WTC11 (cell line): ENCODE results near the gene GALNT18. TPM values are rescaled to one million over a fixed set of nuclear protein-coding genes. Genes with fewer than 3 reads are reported as not detected.

Experiments
- ATAC-seq: fragments of 200-7000 bp; cut with Tn5 transposase; 2 replicates; pipeline ENCODE4 v1.10.0; 2021; ENCODE audit warnings: mild to moderate bottlenecking, moderate library complexity
- CTCF ChIA-PET: fragments of 300-600 bp; sonication (Branson Sonifier 250); formaldehyde crosslinking; loops from one replicate; lab custom pipeline; 2021; ENCODE audit warnings: antibody characterized with exemption; lab: Charles Lee
- POLR2A ChIA-PET: fragments of 350-600 bp; sonication (Branson Sonifier 250); formaldehyde crosslinking; loops from one replicate; lab custom pipeline; 2021; ENCODE audit warnings: antibody characterized with exemption; lab: Charles Lee
- DNase-seq: peaks from one replicate; pipeline ENCODE4 v3.0.0; 2021; ENCODE audit warnings: low spot score
- H3K27ac Mint-ChIP-seq: 2 replicates; pipeline ENCODE4 v1.8.0; 2021; ENCODE audit warnings: mixed read lengths
- H3K27me3 Mint-ChIP-seq: 2 replicates; pipeline ENCODE4 v1.8.0; 2021; ENCODE audit warnings: low read depth, mild to moderate bottlenecking, moderate library complexity, mixed read lengths
- H3K36me3 Mint-ChIP-seq: 2 replicates; pipeline ENCODE4 v1.8.0; 2021; ENCODE audit warnings: mixed read lengths
- H3K4me1 Mint-ChIP-seq: 2 replicates; pipeline ENCODE4 v1.8.0; 2022; ENCODE audit warnings: mixed read lengths
- H3K4me3 Mint-ChIP-seq: 2 replicates; pipeline ENCODE4 v1.8.0; 2021; ENCODE audit warnings: mild to moderate bottlenecking, moderate library complexity, mixed read lengths
- H3K9me3 Mint-ChIP-seq: 2 replicates; pipeline ENCODE4 v1.8.0; 2021; ENCODE audit warnings: mixed read lengths
- ATF1 ChIP-seq: sonication (generic); formaldehyde crosslinking; IDR thresholded peaks from 2 replicates; pipeline ENCODE4 v1.8.1; 2023; ENCODE audit warnings: mild to moderate bottlenecking, moderate library complexity, missing genetic modification reagents
- ATF3 ChIP-seq: sonication (generic); formaldehyde crosslinking; conservative IDR thresholded peaks from 2 replicates; pipeline ENCODE4 v1.8.1; 2022; ENCODE audit warnings: mild to moderate bottlenecking, missing genetic modification reagents
- CBFB ChIP-seq: sonication (generic); formaldehyde crosslinking; IDR thresholded peaks from 2 replicates; pipeline ENCODE4 v1.8.1; 2022; ENCODE audit warnings: mild to moderate bottlenecking, low read depth, missing genetic modification reagents
- CREB1 ChIP-seq: sonication (generic); formaldehyde crosslinking; IDR thresholded peaks from 2 replicates; pipeline ENCODE4 v1.8.0; 2023; ENCODE audit warnings: mild to moderate bottlenecking, missing genetic modification reagents
- E2F4 ChIP-seq: sonication (generic); formaldehyde crosslinking; IDR thresholded peaks from 2 replicates; pipeline ENCODE4 v1.8.1; 2022; ENCODE audit warnings: low read depth, mild to moderate bottlenecking, moderate library complexity, missing genetic modification reagents, borderline replicate concordance
- GABPB1 ChIP-seq: sonication (generic); formaldehyde crosslinking; IDR thresholded peaks from 2 replicates; pipeline ENCODE4 v1.8.1; 2023; ENCODE audit warnings: mild to moderate bottlenecking, missing genetic modification reagents
- GTF2I ChIP-seq: fragments of 250-450 bp; sonication (Bioruptor Pico); conservative IDR thresholded peaks from 2 replicates; pipeline ENCODE4 v1.4.0; 2021; ENCODE audit warnings: mild to moderate bottlenecking
- HMGXB4 ChIP-seq: sonication (generic); formaldehyde crosslinking; IDR thresholded peaks from 2 replicates; pipeline ENCODE4 v1.8.1; 2023; ENCODE audit warnings: mild to moderate bottlenecking, moderate library complexity, missing genetic modification reagents
- IRF1 ChIP-seq: sonication (generic); formaldehyde crosslinking; IDR thresholded peaks from 2 replicates; pipeline ENCODE4 v1.8.0; 2023; ENCODE audit warnings: missing genetic modification reagents
- MLX ChIP-seq: sonication (generic); formaldehyde crosslinking; IDR thresholded peaks from 2 replicates; pipeline ENCODE4 v1.8.1; 2023; ENCODE audit warnings: mild to moderate bottlenecking, missing genetic modification reagents, moderate library complexity
- MXD4 ChIP-seq: fragments of 250-450 bp; sonication (Bioruptor Pico); IDR thresholded peaks from 2 replicates; pipeline ENCODE4 v1.8.0; 2021; ENCODE audit warnings: mild to moderate bottlenecking, moderate library complexity, borderline replicate concordance
- MYBL2 ChIP-seq: sonication (generic); formaldehyde crosslinking; IDR thresholded peaks from 2 replicates; pipeline ENCODE4 v1.8.1; 2023; ENCODE audit warnings: mild to moderate bottlenecking, moderate library complexity, missing genetic modification reagents
- NFATC4 ChIP-seq: fragments of 250-450 bp; sonication (Bioruptor Pico); IDR thresholded peaks from 2 replicates; pipeline ENCODE4 v1.9.0; 2021; ENCODE audit warnings: mild to moderate bottlenecking
- NFYB ChIP-seq: sonication (generic); formaldehyde crosslinking; conservative IDR thresholded peaks from 2 replicates; pipeline ENCODE4 v1.8.0; 2022; ENCODE audit warnings: low read depth, missing genetic modification reagents
- NR2C2 ChIP-seq: sonication (generic); formaldehyde crosslinking; IDR thresholded peaks from 2 replicates; pipeline ENCODE4 v1.8.0; 2022; ENCODE audit warnings: mild to moderate bottlenecking, missing genetic modification reagents
- NR3C1 ChIP-seq: sonication (generic); formaldehyde crosslinking; conservative IDR thresholded peaks from 2 replicates; pipeline ENCODE4 v1.8.1; 2023; ENCODE audit warnings: low read depth, mild to moderate bottlenecking, missing genetic modification reagents
- USF1 ChIP-seq: sonication (generic); formaldehyde crosslinking; IDR thresholded peaks from 2 replicates; pipeline ENCODE4 v1.8.0; 2022; ENCODE audit warnings: mild to moderate bottlenecking, missing genetic modification reagents
- ZBTB21 ChIP-seq: sonication (generic); formaldehyde crosslinking; IDR thresholded peaks from 2 replicates; pipeline ENCODE4 v1.8.1; 2023; ENCODE audit warnings: mild to moderate bottlenecking, missing genetic modification reagents, borderline replicate concordance
- ZNF396 ChIP-seq: fragments of 250-450 bp; sonication (Bioruptor Pico); IDR thresholded peaks from 2 replicates; pipeline ENCODE4 v1.8.0; 2021; ENCODE audit warnings: mild to moderate bottlenecking, moderate library complexity, borderline replicate concordance
- ZNF416 ChIP-seq: fragments of 250-450 bp; sonication (Bioruptor Pico); IDR thresholded peaks from 2 replicates; pipeline ENCODE4 v1.9.0; 2021; ENCODE audit warnings: mild to moderate bottlenecking, inconsistent platforms
- ZNF423 ChIP-seq: fragments of 250-450 bp; sonication (Bioruptor Pico); IDR thresholded peaks from 2 replicates; pipeline ENCODE4 v2.1.2; 2022; ENCODE audit warnings: mild to moderate bottlenecking, moderate library complexity
- ZNF512 ChIP-seq: sonication (generic); formaldehyde crosslinking; IDR thresholded peaks from 2 replicates; pipeline ENCODE4 v1.8.1; 2022; ENCODE audit warnings: missing genetic modification reagents, borderline replicate concordance
- ZSCAN18 ChIP-seq: fragments of 250-450 bp; sonication (Bioruptor Pico); IDR thresholded peaks from 2 replicates; pipeline ENCODE4 v2.1.2; 2022; ENCODE audit warnings: mild to moderate bottlenecking, moderate library complexity
- total RNA-seq: library from RNA; stranded (reverse); gene quantifications from 3 replicates; pipeline ENCODE4 v1.2.3, GENCODE V29; 2021

The GALNT18 gene
- total RNA-seq, 1 experiment from 2014 or later: 5.0 TPM

- Mint-ChIP-seq H3K4me3 (no peak overlapping the region), H3K27me3 (no peaks in the 10 kb centered on the region), H3K4me1 (peaks cover 7% of the 10 kb centered on the region), H3K36me3 (no peaks in the 10 kb centered on the region), H3K9me3 (no peaks in the 10 kb centered on the region), H3K27ac (no peak overlapping the region)
- no peak for ATAC-seq
- TF ChIP-seq CBFB (no peak), NR3C1 (no peak), MXD4 (CRISPR knock-in tag) (no peak), USF1 (no peak), E2F4 (no peak), CREB1 (CRISPR knock-in tag) (no peak), ATF3 (CRISPR knock-in tag) (no peak), HMGXB4 (CRISPR knock-in tag) (no peak), IRF1 (CRISPR knock-in tag) (no peak), ZSCAN18 (CRISPR knock-in tag) (no peak), NFATC4 (CRISPR knock-in tag) (no peak), ATF1 (no peak), MYBL2 (no peak), ZBTB21 (CRISPR knock-in tag) (no peak), NR2C2 (CRISPR knock-in tag) (no peak), ZNF423 (CRISPR knock-in tag) (no peak), ZNF512 (CRISPR knock-in tag) (no peak), GABPB1 (no peak), NFYB (CRISPR knock-in tag) (no peak)
- DNase-seq: no peak
- ChIA-PET CTCF (interaction anchor here (0.6 to 1.6 kb wide), 3 partner anchors 33 to 379 kb away, joined by 3 to 5 read pairs (median 4); no protein-coding TSS in a partner anchor), POLR2A (no interaction called here)
These were observed 309.1 kb downstream of the GALNT18 start for GRCh38 chr11:11312738-11313137.

- CTCF ChIA-PET: no interaction called here
- Mint-ChIP-seq H3K27ac (no peak overlapping the region), H3K36me3 (no peaks in the 10 kb centered on the region), H3K27me3 (no peaks in the 10 kb centered on the region), H3K9me3 (no peaks in the 10 kb centered on the region), H3K4me3 (no peak overlapping the region), H3K4me1 (peaks cover 7% of the 10 kb centered on the region)
- POLR2A ChIA-PET: no interaction called here
- DNase-seq (no peak), ATAC-seq (no peak)
- TF ChIP-seq ZNF416 (CRISPR knock-in tag): no peak
- no peak for TF ChIP-seq MLX (CRISPR knock-in tag)
- no peak for TF ChIP-seq GTF2I (CRISPR knock-in tag)
- TF ChIP-seq ZNF396 (CRISPR knock-in tag): no peak
- no peak for TF ChIP-seq USF1
- TF ChIP-seq MYBL2: no peak
These were observed 310.6 kb downstream of the GALNT18 start for GRCh38 chr11:11311169-11311568.
